Osteoblast (primary cell): ENCODE measurements around the gene LHPP. TPM values are rescaled to one million over a fixed set of nuclear protein-coding genes. Genes with fewer than 3 reads are reported as not detected.
A peak's percentile ranks its signal among the peaks of the same experiment; 100 is the strongest.

Source experiments
- DNase-seq: peaks from one replicate; pipeline ENCODE4 v3.0.0; 2011; ENCODE audit warnings: low spot score, mixed read lengths; ENCODE audit not compliant: insufficient read length; ENCODE audit errors: missing footprints
- H2AFZ ChIP-seq: 2 replicates; pipeline ENCODE4 v1.6.0; 2011; ENCODE audit warnings: mild to moderate bottlenecking, low read length
- H3K27ac ChIP-seq: 2 replicates; pipeline ENCODE4 v1.5.1; 2011; ENCODE audit warnings: mild to moderate bottlenecking, low read depth, low read length, moderate library complexity
- H3K27me3 ChIP-seq: 2 replicates; pipeline ENCODE4 v1.6.0; 2012; ENCODE audit warnings: mild to moderate bottlenecking, control low read depth, inconsistent platforms, low read length, moderate library complexity; ENCODE audit not compliant: insufficient read depth
- H3K36me3 ChIP-seq: 2 replicates; pipeline ENCODE4 v1.5.1; 2011; ENCODE audit warnings: mild to moderate bottlenecking, low read length, control low read depth, moderate library complexity; ENCODE audit not compliant: insufficient read depth
- H3K4me1 ChIP-seq: 2 replicates; pipeline ENCODE4 v1.5.1; 2011; ENCODE audit warnings: mild to moderate bottlenecking, low read length, control low read depth, moderate library complexity; ENCODE audit not compliant: insufficient read depth
- H3K4me2 ChIP-seq: 2 replicates; pipeline ENCODE4 v1.6.0; 2011; ENCODE audit warnings: mild to moderate bottlenecking, low read length; ENCODE audit not compliant: insufficient read depth
- H3K4me3 ChIP-seq: fragments of 200-600 bp; sonication (generic); 3 replicates; pipeline ENCODE4 v1.5.1; 2012; ENCODE audit warnings: mild to moderate bottlenecking, low read length, inconsistent platforms; ENCODE audit not compliant: insufficient read depth
- H3K79me2 ChIP-seq: 2 replicates; pipeline ENCODE4 v1.6.0; 2012; ENCODE audit warnings: mild to moderate bottlenecking, low read length, control low read depth, inconsistent platforms; ENCODE audit not compliant: insufficient read depth
- H3K9me3 ChIP-seq: 2 replicates; pipeline ENCODE4 v1.5.1; 2011; ENCODE audit warnings: low read depth, low read length, control low read depth
- H4K20me1 ChIP-seq: 2 replicates; pipeline ENCODE4 v1.6.0; 2012; ENCODE audit warnings: mild to moderate bottlenecking, low read length, control low read depth; ENCODE audit not compliant: insufficient read depth
- CTCF ChIP-seq: IDR thresholded peaks from 2 replicates; pipeline ENCODE4 v1.5.1; 2011; ENCODE audit warnings: mild to moderate bottlenecking, low read depth, low read length, moderate library complexity; ENCODE audit errors: extremely low read depth
- total RNA-seq: library from RNA; depleted of rRNA; stranded (reverse); fragments of >200 nt; gene quantifications from 2 replicates; pipeline ENCODE4 v1.2.3, GENCODE V29; 2012

LHPP gene
- total RNA-seq, 1 donor = 17.7 TPM

DNA sequence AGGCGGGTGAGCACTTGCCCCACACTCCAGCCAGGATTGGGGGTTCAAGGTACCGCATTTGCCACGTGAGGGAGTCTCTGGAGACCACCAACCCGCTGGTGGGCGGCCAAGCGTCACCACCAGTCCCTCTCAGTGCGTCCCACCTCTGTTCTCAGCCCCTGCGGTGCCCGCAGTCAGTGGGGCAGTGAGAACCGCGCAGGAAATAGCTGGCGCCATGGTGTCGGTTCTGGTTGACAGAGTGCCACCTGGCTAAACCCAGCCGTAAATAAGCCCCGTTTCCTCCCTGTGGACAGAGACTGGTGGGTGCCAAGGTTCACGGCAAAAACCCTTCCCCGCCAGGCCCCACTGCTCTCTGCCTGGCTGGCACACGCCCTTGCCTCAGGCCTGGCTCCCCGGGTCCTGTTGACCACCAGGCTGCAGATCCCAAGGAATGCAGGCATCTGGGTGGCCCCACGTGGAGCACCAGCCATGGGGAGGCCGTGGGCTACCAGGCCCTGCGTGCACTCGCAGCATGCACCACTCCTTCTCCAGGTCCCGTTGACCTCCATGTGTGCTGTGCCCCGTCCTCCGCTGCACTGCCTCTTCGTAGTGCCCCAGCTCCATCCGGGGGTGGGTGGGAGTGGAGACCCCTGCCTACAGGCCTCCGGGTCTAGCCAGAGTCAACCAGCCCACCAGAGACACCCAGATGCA lies 140.0 kb downstream of the LHPP start:
- no peak for TF ChIP-seq CTCF

DNA sequence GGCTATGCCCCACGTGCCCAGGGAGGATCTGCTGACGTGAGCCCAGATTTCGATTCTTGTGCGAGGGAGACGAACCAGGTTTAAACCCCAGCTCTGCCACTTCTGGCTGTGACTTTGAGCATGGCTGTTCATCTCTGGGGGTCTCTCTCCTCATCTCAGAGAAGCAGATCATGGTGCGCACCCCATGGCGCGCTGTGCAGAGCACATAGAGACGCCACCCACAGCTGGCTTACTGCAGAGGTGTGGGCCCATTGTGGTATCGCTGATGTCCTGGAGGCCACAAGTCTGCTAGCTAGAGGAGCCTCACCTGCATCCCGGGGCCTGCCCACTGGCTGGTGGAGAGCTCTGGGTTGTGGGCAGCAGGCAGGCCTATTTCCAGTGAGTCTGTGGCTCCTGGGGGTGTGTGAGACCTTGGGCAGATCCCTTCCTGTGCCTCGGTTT lies 140.5 kb downstream of the LHPP start:
- no peak overlapping the region for H2AFZ ChIP-seq
- H3K36me3 ChIP-seq = no peaks in the 10 kb centered on the region
- H3K27ac ChIP-seq = no peak overlapping the region
- peaks cover 7% of the 10 kb centered on the region for H4K20me1 ChIP-seq
- no peak for TF ChIP-seq CTCF
- no peaks in the 10 kb centered on the region for H3K4me1 ChIP-seq
- H3K27me3 ChIP-seq = no peaks in the 10 kb centered on the region
- no peaks in the 10 kb centered on the region for H3K9me3 ChIP-seq
- peak; percentile 71 for DNase-seq
- no peak overlapping the region for H3K4me3 ChIP-seq
- no peak overlapping the region for H3K4me2 ChIP-seq
- no peaks in the 10 kb centered on the region for H3K79me2 ChIP-seq

More for the DNA sequence above, 140.0 kb downstream of the LHPP start:
- no peak overlapping the region for H2AFZ ChIP-seq
- H3K4me3 ChIP-seq = no peak overlapping the region
- no peaks in the 10 kb centered on the region for H3K79me2 ChIP-seq
- no peaks in the 10 kb centered on the region for H3K36me3 ChIP-seq
- H3K27me3 ChIP-seq = no peaks in the 10 kb centered on the region
- H3K27ac ChIP-seq = no peak overlapping the region
- no peaks in the 10 kb centered on the region for H3K9me3 ChIP-seq
- H4K20me1 ChIP-seq = peaks cover 7% of the 10 kb centered on the region
- DNase-seq = peak; percentile 83
- no peak overlapping the region for H3K4me2 ChIP-seq
- H3K4me1 ChIP-seq = no peaks in the 10 kb centered on the region

- no peaks in the 10 kb centered on the region for H3K36me3 ChIP-seq
- H3K4me3 ChIP-seq = no peak overlapping the region
- peaks cover 7% of the 10 kb centered on the region for H4K20me1 ChIP-seq
- no peak overlapping the region for H3K27ac ChIP-seq
- H2AFZ ChIP-seq = no peak overlapping the region
- no peaks in the 10 kb centered on the region for H3K79me2 ChIP-seq
- TF ChIP-seq CTCF = no peak
- H3K4me2 ChIP-seq = no peak overlapping the region
- no peaks in the 10 kb centered on the region for H3K9me3 ChIP-seq
- H3K4me1 ChIP-seq = no peaks in the 10 kb centered on the region
- no peaks in the 10 kb centered on the region for H3K27me3 ChIP-seq
- DNase-seq = peak; percentile 67
These were observed 141.2 kb downstream of the LHPP start for GRCh38 chr10:124602646-124603365.
